PC-9 (cell line): ENCODE measurements around the gene UQCC5. TPM values are rescaled to one million over a fixed set of nuclear protein-coding genes. Genes with fewer than 3 reads are reported as not detected.

Experiments used
- BruUV-seq: library from RNA; stranded (reverse); fragments of 400-500 nt; replicated peaks from 2 replicates; lab custom pipeline; 2021; lab: Mats Ljungman, UMichigan
- CTCF ChIA-PET: fragments of 300-600 bp; sonication (Branson Sonifier 250); formaldehyde crosslinking; loops from one replicate; lab custom pipeline; 2022; ENCODE audit warnings: antibody characterized with exemption; lab: Charles Lee
- POLR2A ChIA-PET: fragments of 300-600 bp; sonication (Branson Sonifier 250); formaldehyde crosslinking; loops from one replicate; lab custom pipeline; 2022; ENCODE audit warnings: antibody characterized with exemption; ENCODE audit not compliant: unreplicated experiment; lab: Charles Lee
- DNase-seq, 2 experiments: peaks; one replicate each; pipeline versions ENCODE4 v3.0.0 to v3.0.0-alpha.2; 2015 to 2022; ENCODE audit warnings: mixed read lengths in 1 of 2
- H2AFZ ChIP-seq: fragments of 200-600 bp; sonication (generic); 2 replicates; pipeline ENCODE4 v1.8.1; 2017; ENCODE audit warnings: antibody characterized with exemption
- H3F3A ChIP-seq: fragments of 200-600 bp; sonication (generic); 2 replicates; pipeline ENCODE4 v1.8.1; 2017; ENCODE audit warnings: antibody characterized with exemption, mild to moderate bottlenecking, low read depth; ENCODE audit not compliant: insufficient read depth
- H3K27ac ChIP-seq: fragments of 200-600 bp; sonication (generic); 2 replicates; pipeline ENCODE4 v1.6.1; 2016; ENCODE audit warnings: mixed run types
- H3K27me3 ChIP-seq: fragments of 200-600 bp; sonication (generic); 2 replicates; pipeline ENCODE4 v1.6.1; 2016; ENCODE audit warnings: low read depth, mixed run types; ENCODE audit not compliant: insufficient read depth
- H3K36me3 ChIP-seq: fragments of 200-600 bp; sonication (generic); 2 replicates; pipeline ENCODE4 v1.6.1; 2016; ENCODE audit warnings: low read depth, mixed run types
- H3K4me1 ChIP-seq: fragments of 200-600 bp; sonication (generic); replicated peaks from 2 replicates; pipeline ENCODE4 v1.6.1; 2016; ENCODE audit warnings: mixed run types; ENCODE audit not compliant: insufficient read depth
- H3K4me2 ChIP-seq: fragments of 200-600 bp; sonication (generic); 2 replicates; pipeline ENCODE4 v1.6.1; 2017; ENCODE audit warnings: mixed run types
- H3K4me3 ChIP-seq: fragments of 200-600 bp; sonication (generic); 2 replicates; pipeline ENCODE4 v1.6.1; 2016; ENCODE audit warnings: mixed run types
- H3K79me2 ChIP-seq: fragments of 200-600 bp; sonication (generic); 2 replicates; pipeline ENCODE4 v1.6.1; 2017; ENCODE audit warnings: low read depth, mixed run types
- H3K9me2 ChIP-seq: fragments of 200-600 bp; sonication (generic); 2 replicates; pipeline ENCODE4 v1.8.1; 2017; ENCODE audit warnings: mild to moderate bottlenecking; ENCODE audit not compliant: insufficient read depth
- H3K9me3 ChIP-seq: fragments of 200-600 bp; sonication (generic); 2 replicates; pipeline ENCODE4 v1.8.1; 2016; ENCODE audit warnings: low read depth; ENCODE audit not compliant: insufficient read depth
- H4K20me1 ChIP-seq: fragments of 200-600 bp; sonication (generic); 2 replicates; pipeline ENCODE4 v1.8.1; 2017; ENCODE audit not compliant: insufficient read depth
- EZH2 ChIP-seq: fragments of 200-600 bp; sonication (generic); IDR thresholded peaks from 2 replicates; pipeline ENCODE4 v1.8.0; 2017; ENCODE audit warnings: antibody characterized with exemption, low read depth
- intact Hi-C: fragments of 100-400 bp; cut with micrococcal nuclease; formaldehyde crosslinking; loops from one replicate; pipeline ENCODE4 v1.10.0; 2022; ENCODE audit not compliant: unreplicated experiment
- total RNA-seq: library from RNA; stranded (reverse); gene quantifications from 2 replicates; pipeline ENCODE4 v1.2.3, GENCODE V29; 2021
- TF ChIP-seq, protein P1 (sequence below): fragments of 200-600 bp; sonication (generic); conservative IDR thresholded peaks from 2 replicates; pipeline ENCODE4 v1.6.1; 2017; ENCODE audit warnings: mixed run types, antibody characterized with exemption, mild to moderate bottlenecking, moderate library complexity

The UQCC5 gene
- total RNA-seq, 1 experiment from 2014 or later, result 13.3 TPM

DNA sequence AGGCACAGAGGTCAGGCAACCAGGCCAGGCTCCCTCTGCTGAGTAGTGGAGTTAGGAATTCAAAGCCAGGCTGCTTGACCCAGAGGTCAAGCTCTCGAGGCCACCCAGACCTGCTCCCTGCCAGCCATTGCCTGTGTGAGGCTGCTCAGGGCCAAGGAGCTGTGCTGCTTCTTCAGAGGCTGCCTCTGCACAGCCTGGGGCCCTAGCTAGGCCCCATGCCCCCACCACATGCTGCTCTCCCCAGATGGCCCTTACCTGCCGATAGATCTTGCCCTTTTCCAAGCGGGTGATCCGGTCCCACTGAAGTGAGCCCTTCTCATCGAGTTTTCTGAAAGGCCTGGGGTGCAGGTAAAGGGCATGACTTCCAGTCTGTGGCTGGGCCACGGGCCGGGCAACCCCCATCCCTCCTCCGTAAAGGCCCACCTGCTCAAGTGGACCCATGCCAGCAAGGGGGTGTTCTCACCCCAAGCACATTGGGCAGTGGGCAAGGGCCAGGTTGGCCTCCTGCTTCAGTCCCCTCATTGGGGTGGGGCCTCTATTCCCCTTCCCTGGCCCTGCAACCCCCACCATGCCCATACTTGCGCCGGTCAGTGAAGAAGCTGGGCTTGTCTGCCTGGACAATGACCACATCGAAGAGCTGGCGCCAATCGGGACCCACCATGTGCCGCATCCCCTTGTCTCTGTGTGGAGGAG is 9.2 kb upstream of the UQCC5 start:
- H3K9me2 ChIP-seq, result no peaks in the 10 kb centered on the region
- 0 out of 2 replicates have a peak overlapping the region, but pooled peaks have one; percentile 4 for H3K4me2 ChIP-seq
- H3F3A ChIP-seq, result peaks cover 7% of the 10 kb centered on the region; the same call in 1 of the 2 replicates
- BruUV-seq, result no TSS peak
- peak in 1 of 2 experiments; percentile 52 for DNase-seq
- H3K27ac ChIP-seq, result no peak overlapping the region
- POLR2A ChIA-PET, result interaction anchor here (0.6 to 1.1 kb wide), 2 partner anchors 9 to 325 kb away, joined by 3 to 7 read pairs; partner anchors contain the start of gene UQCC5
- H3K4me3 ChIP-seq, result no peak overlapping the region
- H3K27me3 ChIP-seq, result no peaks in the 10 kb centered on the region
- H3K79me2 ChIP-seq, result 0 out of 2 replicates have a peak, but pooled peaks cover 5% of the 10 kb centered on the region
- H3K9me3 ChIP-seq, result no peaks in the 10 kb centered on the region
- no peak overlapping the region for H2AFZ ChIP-seq
- no peaks in the 10 kb centered on the region for H4K20me1 ChIP-seq
- no peaks in the 10 kb centered on the region for H3K36me3 ChIP-seq
- peaks cover 10% of the 10 kb centered on the region for H3K4me1 ChIP-seq
- TF ChIP-seq, protein P1, sequence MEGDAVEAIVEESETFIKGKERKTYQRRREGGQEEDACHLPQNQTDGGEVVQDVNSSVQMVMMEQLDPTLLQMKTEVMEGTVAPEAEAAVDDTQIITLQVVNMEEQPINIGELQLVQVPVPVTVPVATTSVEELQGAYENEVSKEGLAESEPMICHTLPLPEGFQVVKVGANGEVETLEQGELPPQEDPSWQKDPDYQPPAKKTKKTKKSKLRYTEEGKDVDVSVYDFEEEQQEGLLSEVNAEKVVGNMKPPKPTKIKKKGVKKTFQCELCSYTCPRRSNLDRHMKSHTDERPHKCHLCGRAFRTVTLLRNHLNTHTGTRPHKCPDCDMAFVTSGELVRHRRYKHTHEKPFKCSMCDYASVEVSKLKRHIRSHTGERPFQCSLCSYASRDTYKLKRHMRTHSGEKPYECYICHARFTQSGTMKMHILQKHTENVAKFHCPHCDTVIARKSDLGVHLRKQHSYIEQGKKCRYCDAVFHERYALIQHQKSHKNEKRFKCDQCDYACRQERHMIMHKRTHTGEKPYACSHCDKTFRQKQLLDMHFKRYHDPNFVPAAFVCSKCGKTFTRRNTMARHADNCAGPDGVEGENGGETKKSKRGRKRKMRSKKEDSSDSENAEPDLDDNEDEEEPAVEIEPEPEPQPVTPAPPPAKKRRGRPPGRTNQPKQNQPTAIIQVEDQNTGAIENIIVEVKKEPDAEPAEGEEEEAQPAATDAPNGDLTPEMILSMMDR, result no peak
- no peak for TF ChIP-seq EZH2
- CTCF ChIA-PET, result interaction anchor here (0.6 kb wide), 1 partner anchor 125 kb away, joined by 3 read pairs; no protein-coding TSS in a partner anchor
- intact Hi-C loops, result loop anchor here (2.0 kb wide), 2 partner anchors 72 to 144 kb away; partner anchors contain the start of genes NISCH and TNNC1

DNA sequence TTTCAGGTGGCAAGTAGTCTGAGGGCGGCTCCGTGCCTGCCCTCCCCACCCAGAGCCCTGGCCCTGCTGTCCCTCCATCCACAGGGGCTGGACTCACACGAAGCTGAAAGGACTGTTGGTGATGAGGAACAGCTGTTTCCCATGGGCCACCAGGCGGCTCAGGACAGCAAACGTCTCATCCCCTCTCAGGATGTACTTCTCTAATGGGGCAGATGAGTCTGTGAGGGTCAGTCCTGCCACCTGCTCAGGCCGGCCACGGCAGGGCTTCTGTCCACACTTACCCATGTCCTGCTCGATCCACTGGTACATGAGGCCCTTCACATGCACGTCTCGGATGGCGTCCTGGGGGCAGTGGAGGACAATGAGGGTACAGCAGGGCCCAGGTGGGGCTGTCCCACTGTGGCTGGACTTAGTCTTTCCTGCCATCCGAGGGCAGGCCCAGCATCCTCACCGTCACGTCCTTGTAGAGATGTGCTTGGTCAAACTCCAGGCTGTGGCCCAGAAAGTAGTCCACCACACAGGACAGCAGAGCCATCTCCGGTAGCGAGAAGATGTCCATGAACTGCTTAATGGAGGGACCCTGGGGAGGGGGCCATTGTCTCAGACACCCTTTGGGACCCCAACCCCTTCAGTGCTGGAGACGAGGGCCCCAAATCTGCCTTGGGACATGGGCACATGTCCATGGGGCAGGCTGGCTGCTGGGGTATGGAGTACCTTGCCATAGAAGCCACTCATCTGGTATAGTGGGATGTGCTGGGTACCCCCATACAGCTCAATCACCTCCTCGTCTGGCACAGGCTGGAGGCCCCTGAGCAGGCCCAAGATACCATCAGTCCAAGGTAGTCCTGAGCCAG is 8.4 kb upstream of the UQCC5 start:
- H4K20me1 ChIP-seq, result no peaks in the 10 kb centered on the region
- peaks cover 15% of the 10 kb centered on the region for H3K4me1 ChIP-seq
- H3K27me3 ChIP-seq, result no peaks in the 10 kb centered on the region
- H2AFZ ChIP-seq, result no peak overlapping the region
- ChIA-PET POLR2A (no interaction called here), CTCF (no interaction called here)
- no peaks in the 10 kb centered on the region for H3K9me2 ChIP-seq
- H3K36me3 ChIP-seq, result no peaks in the 10 kb centered on the region
- BruUV-seq, result no TSS peak
- no peak overlapping the region for H3K4me3 ChIP-seq
- H3K4me2 ChIP-seq, result no peak overlapping the region
- no peaks in the 10 kb centered on the region for H3K9me3 ChIP-seq
- DNase-seq, result no peak
- 0 out of 2 replicates have a peak, but pooled peaks cover 11% of the 10 kb centered on the region for H3K79me2 ChIP-seq
- peaks cover 7% of the 10 kb centered on the region; the same call in 1 of the 2 replicates for H3F3A ChIP-seq
- TF ChIP-seq EZH2, result no peak
- TF ChIP-seq, protein P1, result no peak
- H3K27ac ChIP-seq, result no peak overlapping the region
- intact Hi-C loops, result loop anchor here (2.0 kb wide), 2 partner anchors 73 to 143 kb away; partner anchors contain the start of genes NISCH and TNNC1
